GM12891 (cell line): ENCODE data around the gene CYFIP1.

Source experiments
- DNase-seq: peaks from one replicate; pipeline ENCODE4 v3.0.0; 2011; ENCODE audit warnings: low spot score; ENCODE audit not compliant: insufficient read length
- FAIRE-seq: peaks from 2 replicates; lab custom pipeline; 2011; peaks lifted over from hg19 to GRCh38; lab: Jason Lieb, UNC
- PAX5 ChIP-seq: IDR thresholded peaks from 2 replicates; pipeline ENCODE4 v1.6.1; 2011; ENCODE audit warnings: low read length, moderate library complexity, mild to moderate bottlenecking; ENCODE audit not compliant: insufficient read depth, severe bottlenecking
- POLR2A ChIP-seq: IDR thresholded peaks from 2 replicates; pipeline ENCODE4 v1.6.1; 2011; ENCODE audit warnings: low read depth, low read length, control low read depth
- POLR2AphosphoS5 ChIP-seq: IDR thresholded peaks from 2 replicates; pipeline ENCODE4 v1.6.1; 2011; ENCODE audit warnings: low read depth, low read length, control low read depth
- POU2F2 ChIP-seq: IDR thresholded peaks from 2 replicates; pipeline ENCODE4 v1.6.1; 2011; ENCODE audit warnings: low read depth, mild to moderate bottlenecking, control low read depth, low read length, moderate library complexity
- SPI1 ChIP-seq: IDR thresholded peaks from 2 replicates; pipeline ENCODE4 v1.6.1; 2011; ENCODE audit warnings: low read depth, low read length, control low read depth
- TAF1 ChIP-seq: IDR thresholded peaks from 2 replicates; pipeline ENCODE4 v1.6.1; 2011; ENCODE audit warnings: low read depth, low read length, control low read depth

CYFIP1 gene

GRCh38 chr15:22884344-22884743 lies 95.8 kb downstream of the CYFIP1 start:
- FAIRE-seq (no peak), DNase-seq (no peak)
- no peak for TF ChIP-seq POLR2A
- TF ChIP-seq POU2F2, result no peak
- TF ChIP-seq SPI1, result no peak
- no peak for TF ChIP-seq PAX5
- TF ChIP-seq POLR2AphosphoS5, result no peak
- TF ChIP-seq TAF1, result no peak

- FAIRE-seq (no peak), DNase-seq (no peak)
- TF ChIP-seq SPI1 (no peak), POLR2A (no peak), TAF1 (no peak), POLR2AphosphoS5 (no peak), POU2F2 (no peak), PAX5 (no peak)
These were observed 97.0 kb downstream of the CYFIP1 start for GRCh38 chr15:22883196-22883595.

- DNase-seq (no peak), FAIRE-seq (no peak)
- TF ChIP-seq POLR2A, result no peak
- no peak for TF ChIP-seq TAF1
- TF ChIP-seq SPI1, result no peak
- no peak for TF ChIP-seq POLR2AphosphoS5
- TF ChIP-seq POU2F2, result no peak
- TF ChIP-seq PAX5, result no peak
These were observed 98.3 kb downstream of the CYFIP1 start for GRCh38 chr15:22881739-22882440.

- no peak for FAIRE-seq
- no peak for DNase-seq
- TF ChIP-seq SPI1 (no peak), PAX5 (no peak), TAF1 (no peak), POLR2AphosphoS5 (no peak), POLR2A (no peak), POU2F2 (no peak)
These were observed 99.0 kb downstream of the CYFIP1 start for GRCh38 chr15:22880981-22881738.

GRCh38 chr15:22880068-22880980 lies 99.8 kb downstream of the CYFIP1 start:
- TF ChIP-seq SPI1 (no peak), POLR2AphosphoS5 (no peak), PAX5 (no peak), POLR2A (no peak), TAF1 (no peak), POU2F2 (no peak)
- DNase-seq, result no peak
- FAIRE-seq, result no peak

GRCh38 chr15:22878103-22878502 lies 102.1 kb downstream of the CYFIP1 start:
- DNase-seq, result no peak
- FAIRE-seq, result no peak

GRCh38 chr15:22877607-22878006 lies 102.6 kb downstream of the CYFIP1 start:
- DNase-seq (no peak), FAIRE-seq (no peak)
- TF ChIP-seq POU2F2, result no peak
- TF ChIP-seq SPI1, result no peak
- TF ChIP-seq PAX5, result no peak
- TF ChIP-seq POLR2AphosphoS5, result no peak
- TF ChIP-seq POLR2A, result no peak
- no peak for TF ChIP-seq TAF1

More at GRCh38 chr15:22878103-22878502, 102.1 kb downstream of the CYFIP1 start:
- TF ChIP-seq SPI1 (no peak), PAX5 (no peak), POU2F2 (no peak), TAF1 (no peak), POLR2A (no peak)

- DNase-seq (no peak), FAIRE-seq (no peak)
- TF ChIP-seq SPI1 (no peak), POU2F2 (no peak), TAF1 (no peak), PAX5 (no peak), POLR2AphosphoS5 (no peak), POLR2A (no peak)
These were observed 103.1 kb downstream of the CYFIP1 start for GRCh38 chr15:22877117-22877516.

- DNase-seq (no peak), FAIRE-seq (no peak)
- TF ChIP-seq POLR2AphosphoS5, result no peak
- no peak for TF ChIP-seq TAF1
- TF ChIP-seq POU2F2, result no peak
- no peak for TF ChIP-seq SPI1
- no peak for TF ChIP-seq PAX5
- TF ChIP-seq POLR2A, result no peak
These were observed 105.2 kb downstream of the CYFIP1 start for GRCh38 chr15:22874966-22875365.

- FAIRE-seq (no peak), DNase-seq (no peak)
- TF ChIP-seq SPI1 (no peak), POLR2AphosphoS5 (no peak), POLR2A (no peak), PAX5 (no peak), TAF1 (no peak), POU2F2 (no peak)
These were observed 105.9 kb downstream of the CYFIP1 start for GRCh38 chr15:22874256-22874655.
